H1 (cell line): ENCODE measurements around the gene RELA. TPM values are rescaled to one million over a fixed set of nuclear protein-coding genes. Genes with fewer than 3 reads are reported as not detected.

Experiments used
- CTCF ChIA-PET: fragments of 300-600 bp; sonication (Branson Sonifier 250); formaldehyde crosslinking; loops from one replicate; lab custom pipeline; 2021; ENCODE audit not compliant: partially characterized antibody; lab: Charles Lee
- POLR2A ChIA-PET: fragments of 300-600 bp; sonication (Branson Sonifier 250); formaldehyde crosslinking; loops from one replicate; lab custom pipeline; 2021; ENCODE audit warnings: inconsistent platforms; ENCODE audit not compliant: partially characterized antibody; lab: Charles Lee
- DNase-seq, 2 experiments: peaks; one replicate each; pipeline versions ENCODE4 v3.0.0 to v3.0.0-alpha.2; 2010 to 2022; ENCODE audit warnings: low spot score in 2 of 2, low read depth in 1 of 2, mixed read lengths in 1 of 2
- FAIRE-seq: peaks from 2 replicates; lab custom pipeline; 2011; peaks lifted over from hg19 to GRCh38; lab: Jason Lieb, UNC
- H2AFZ ChIP-seq: 2 replicates; pipeline ENCODE4 v1.8.1; 2012; ENCODE audit warnings: low read length, inconsistent platforms
- H2AK5ac ChIP-seq: 2 replicates; pipeline ENCODE4 v1.6.1; 2013; ENCODE audit warnings: low read depth, low read length
- H2BK120ac ChIP-seq: replicated peaks from 2 replicates; pipeline ENCODE3; 2013; ENCODE audit warnings: low read depth, low read length, inconsistent platforms
- H2BK12ac ChIP-seq: 2 replicates; pipeline ENCODE4 v1.6.1; 2013; ENCODE audit warnings: low read depth, low read length
- H2BK15ac ChIP-seq: 2 replicates; pipeline ENCODE4 v1.6.1; 2013; ENCODE audit warnings: low read length
- H2BK20ac ChIP-seq: 2 replicates; pipeline ENCODE4 v1.6.1; 2013; ENCODE audit warnings: low read length
- H2BK5ac ChIP-seq: 2 replicates; pipeline ENCODE4 v1.6.1; 2013; ENCODE audit warnings: low read depth, low read length
- H3K14ac ChIP-seq: 2 replicates; pipeline ENCODE4 v1.6.1; 2013; ENCODE audit warnings: inconsistent platforms; ENCODE audit not compliant: insufficient read length
- H3K18ac ChIP-seq: 2 replicates; pipeline ENCODE4 v1.6.1; 2013; ENCODE audit warnings: low read length; ENCODE audit errors: extremely low read depth
- H3K23ac ChIP-seq: 2 replicates; pipeline ENCODE4 v1.6.1; 2013; ENCODE audit warnings: inconsistent platforms; ENCODE audit not compliant: insufficient read length
- H3K23me2 ChIP-seq: 2 replicates; pipeline ENCODE4 v1.6.1; 2013; ENCODE audit warnings: low read depth, low read length
- H3K27ac ChIP-seq: 2 replicates; pipeline ENCODE4 v1.6.1; 2011; ENCODE audit warnings: low read depth, low read length, inconsistent platforms
- H3K27me3 ChIP-seq, 4 experiments: replicated peaks in 1 of 4; 1 replicate in 1 of 4; 2 replicates in 3 of 4; pipeline versions ENCODE4 v1.6.1 to v1.8.1; 2011 to 2013; ENCODE audit warnings: low read length in 3 of 4, mild to moderate bottlenecking in 3 of 4, inconsistent platforms in 2 of 4, mixed read lengths in 2 of 4, moderate library complexity in 1 of 4; ENCODE audit not compliant: control insufficient read depth in 3 of 4, insufficient read depth in 3 of 4; ENCODE audit errors: extremely low read depth in 1 of 4
- H3K36me3 ChIP-seq, 4 experiments: 2 replicates each; pipeline versions ENCODE4 v1.6.1 to v1.8.1; 2011 to 2013; ENCODE audit warnings: mild to moderate bottlenecking in 4 of 4, low read length in 3 of 4, moderate library complexity in 2 of 4, control low read depth in 1 of 4, inconsistent platforms in 1 of 4; ENCODE audit not compliant: insufficient read depth in 4 of 4, control insufficient read depth in 2 of 4
- H3K4ac ChIP-seq: replicated peaks from 2 replicates; pipeline ENCODE3; 2013; ENCODE audit warnings: low read length, low read depth, mixed read lengths, inconsistent platforms; ENCODE audit not compliant: insufficient read length
- H3K4me1 ChIP-seq, 4 experiments: replicated peaks in 1 of 4; 1 replicate in 1 of 4; 2 replicates in 3 of 4; pipeline versions ENCODE4 v1.6.1 to v1.8.1; 2011 to 2013; ENCODE audit warnings: low read length in 3 of 4, inconsistent platforms in 2 of 4, mixed read lengths in 1 of 4; ENCODE audit not compliant: insufficient read depth in 4 of 4, control insufficient read depth in 3 of 4
- H3K4me2 ChIP-seq, 2 experiments: 2 replicates each; pipeline versions ENCODE4 v1.6.1 to v1.8.1; 2011 to 2013; ENCODE audit warnings: low read depth in 2 of 2, low read length in 2 of 2, control low read depth in 1 of 2, inconsistent platforms in 1 of 2, mild to moderate bottlenecking in 1 of 2; ENCODE audit not compliant: insufficient read depth in 1 of 2
- H3K4me3 ChIP-seq, 4 experiments: fragments of 200-600, 300-600 bp in 1 of 4; sonication (generic), shearing (Covaris generic), sonication (Bioruptor Twin) in 1 of 4; 2 replicates each; pipeline versions ENCODE4 v1.5.1 to v1.8.1; 2011 to 2016; ENCODE audit warnings: low read length in 4 of 4, low read depth in 3 of 4, control low read depth in 2 of 4, inconsistent platforms in 2 of 4, mild to moderate bottlenecking in 2 of 4, mixed read lengths in 1 of 4, moderate library complexity in 1 of 4; ENCODE audit not compliant: insufficient read depth in 2 of 4; ENCODE audit errors: extremely low read depth in 1 of 4
- H3K56ac ChIP-seq: replicated peaks from 2 replicates; pipeline ENCODE3; 2013; ENCODE audit warnings: low read depth, mild to moderate bottlenecking, mixed read lengths, low read length, inconsistent platforms; ENCODE audit not compliant: insufficient read length
- H3K79me1 ChIP-seq: 2 replicates; pipeline ENCODE4 v1.6.1; 2013; ENCODE audit warnings: low read depth, low read length, control low read depth
- H3K79me2 ChIP-seq, 2 experiments: 2 replicates each; pipeline versions ENCODE4 v1.6.1 to v1.8.1; 2012 to 2013; ENCODE audit warnings: low read length in 2 of 2, mild to moderate bottlenecking in 2 of 2, inconsistent platforms in 1 of 2; ENCODE audit not compliant: insufficient read depth in 2 of 2, control insufficient read depth in 1 of 2
- H3K9ac ChIP-seq, 4 experiments: replicated peaks in 1 of 4; 1 replicate in 1 of 4; 2 replicates in 3 of 4; pipeline versions ENCODE4 v1.6.1 to v1.8.1; 2011 to 2013; ENCODE audit warnings: low read depth in 3 of 4, low read length in 3 of 4, control low read depth in 2 of 4, mild to moderate bottlenecking in 2 of 4, moderate library complexity in 2 of 4, inconsistent platforms in 1 of 4; ENCODE audit errors: extremely low read depth in 1 of 4
- H3K9me3 ChIP-seq, 2 experiments: 2 replicates each; pipeline versions ENCODE4 v1.6.1 to v1.8.1; 2012 to 2013; ENCODE audit warnings: mild to moderate bottlenecking in 2 of 2, moderate library complexity in 2 of 2, control low read depth in 1 of 2, inconsistent platforms in 1 of 2, low read depth in 1 of 2, low read length in 1 of 2, mixed read lengths in 1 of 2; ENCODE audit not compliant: insufficient read depth in 2 of 2
- H4K20me1 ChIP-seq, 2 experiments: replicated peaks in 1 of 2; 2 replicates each; pipeline versions ENCODE3 to v1.8.1; 2011 to 2013; ENCODE audit warnings: inconsistent platforms in 2 of 2, low read length in 2 of 2, mild to moderate bottlenecking in 1 of 2; ENCODE audit not compliant: insufficient read depth in 2 of 2, control insufficient read depth in 1 of 2
- H4K5ac ChIP-seq: 2 replicates; pipeline ENCODE4 v1.6.1; 2013; ENCODE audit warnings: low read length, low read depth, mixed read lengths, inconsistent platforms; ENCODE audit not compliant: insufficient read length
- H4K8ac ChIP-seq: 2 replicates; pipeline ENCODE4 v1.8.0; 2013; ENCODE audit warnings: mild to moderate bottlenecking, moderate library complexity, low read length, inconsistent platforms; ENCODE audit not compliant: insufficient read depth; ENCODE audit errors: extremely low read depth
- H4K91ac ChIP-seq: replicated peaks from 2 replicates; pipeline ENCODE3; 2013; ENCODE audit warnings: low read length, mixed read lengths, inconsistent platforms; ENCODE audit not compliant: insufficient read length
- ATF3 ChIP-seq: IDR thresholded peaks from 2 replicates; pipeline ENCODE4 v1.6.1; 2011; ENCODE audit warnings: low read depth, mild to moderate bottlenecking, low read length; ENCODE audit not compliant: insufficient read depth
- BCL11A ChIP-seq, 2 experiments: IDR thresholded peaks; one replicate each; pipeline ENCODE4 v1.6.1; 2011; ENCODE audit warnings: low read depth in 2 of 2, low read length in 2 of 2, mild to moderate bottlenecking in 2 of 2
- EZH2 ChIP-seq: fragments of 200-600 bp; sonication (generic); IDR thresholded peaks from 2 replicates; pipeline ENCODE4 v1.7.1; 2012; ENCODE audit warnings: low read depth, mild to moderate bottlenecking, moderate library complexity, low read length, inconsistent platforms; ENCODE audit not compliant: severe bottlenecking
- HDAC6 ChIP-seq: IDR thresholded peaks from one replicate; pipeline ENCODE4 v1.7.1; 2012; ENCODE audit warnings: low read depth, mild to moderate bottlenecking, inconsistent platforms, low read length, moderate library complexity
- JUN ChIP-seq: IDR thresholded peaks from 2 replicates; pipeline ENCODE4 v1.6.1; 2011; ENCODE audit warnings: low read depth, mild to moderate bottlenecking, improper control_type of control experiment, low read length
- JUND ChIP-seq: IDR thresholded peaks from 2 replicates; pipeline ENCODE4 v1.6.1; 2011; ENCODE audit warnings: mild to moderate bottlenecking, improper control_type of control experiment, low read length
- NRF1 ChIP-seq: IDR thresholded peaks from 2 replicates; pipeline ENCODE4 v1.6.1; 2011; ENCODE audit warnings: mild to moderate bottlenecking, low read depth, low read length, improper control_type of control experiment
- RAD21 ChIP-seq, 2 experiments: IDR thresholded peaks in 1 of 2; conservative IDR thresholded peaks in 1 of 2; 2 replicates each; pipeline ENCODE4 v1.6.1; 2011; ENCODE audit warnings: low read depth in 2 of 2, low read length in 2 of 2, improper control_type of control experiment in 1 of 2, inconsistent platforms in 1 of 2, mild to moderate bottlenecking in 1 of 2, moderate library complexity in 1 of 2
- SIX5 ChIP-seq: IDR thresholded peaks from 2 replicates; pipeline ENCODE4 v1.6.1; 2011; ENCODE audit warnings: mild to moderate bottlenecking, low read depth, low read length
- SP2 ChIP-seq: IDR thresholded peaks from 2 replicates; pipeline ENCODE4 v1.6.1; 2012; ENCODE audit warnings: mild to moderate bottlenecking, low read length, inconsistent platforms
- SP4 ChIP-seq: IDR thresholded peaks from 2 replicates; pipeline ENCODE4 v1.6.1; 2012; ENCODE audit warnings: low read length, inconsistent platforms
- SUZ12 ChIP-seq: fragments of 200-600 bp; sonication (generic); IDR thresholded peaks from 2 replicates; pipeline ENCODE4 v1.6.1; 2012; ENCODE audit warnings: mild to moderate bottlenecking, inconsistent platforms, low read length, moderate library complexity, mixed read lengths
- TBP ChIP-seq: IDR thresholded peaks from 2 replicates; pipeline ENCODE4 v1.6.1; 2011; ENCODE audit warnings: low read depth, low read length, improper control_type of control experiment
- TEAD4 ChIP-seq: IDR thresholded peaks from 2 replicates; pipeline ENCODE4 v1.6.1; 2012; ENCODE audit warnings: low read depth, low read length, inconsistent platforms, mixed read lengths
- WGBS, 2 experiments: shearing (Covaris generic) in 1 of 2; methylation state at CpG; one replicate each; pipeline versions ENCODE4 v1.1.6 to v1.1.7; 2013 to 2015; ENCODE audit warnings: low lambda C conversion rate in 2 of 2, mixed read lengths in 2 of 2, inconsistent platforms in 1 of 2, low coverage in 1 of 2, missing lambda C conversion rate in 1 of 2; ENCODE audit not compliant: insufficient replicate concordance in 2 of 2, insufficient coverage in 1 of 2, insufficient read length in 1 of 2; ENCODE audit errors: extremely low coverage in 1 of 2, missing lambda C conversion rate in 1 of 2; 5-methylcytosine and 5-hydroxymethylcytosine counted together
- polyA plus RNA-seq, 7 experiments: library from polyadenylated mRNA; depleted of rRNA in 3 of 7; stranded (reverse) in 5 of 7; unstranded in 2 of 7; fragments of >200 nt in 5 of 7; fragments of 200-250 nt in 2 of 7; gene quantifications; 1 replicate in 5 of 7; 2 replicates in 1 of 7; 4 replicates in 1 of 7; pipeline versions ENCODE4 v1.2.1 to v1.2.3, GENCODE V29; 2011 to 2013; ENCODE audit warnings: missing spikeins in 2 of 7, mixed read lengths in 2 of 7
- total RNA-seq: library from RNA; stranded (reverse); fragmentation: NEBNext Ultra II Directional; extraction: Animal tissue kit (Norgen Biotek cat#: 25700); gene quantifications from 2 replicates; pipeline ENCODE4 v1.2.1, GENCODE V29; 2021

The RELA gene
- total and polyA plus RNA-seq, 2 of the 8 experiments (the other 6 are each of a cell fraction or from before 2014, with no cell fraction given), result 21.9 to 27.5 TPM

- Histone ChIP-seq H3K23me2 (peaks cover 3% of the 10 kb centered on the region; the same call in 1 of the 2 replicates), H2BK120ac (no peak overlapping the region), H3K23ac (no peak overlapping the region), H3K79me1 (peaks cover 4% of the 10 kb centered on the region; the same call in 1 of the 2 replicates), H3K4me1 (peaks cover 3 to 15% (median 8%) of the 10 kb centered on the region in 4 experiments), H4K8ac (no peak overlapping the region; the same call in 1 of the 2 replicates), H4K20me1 (peaks cover 0 to 17% of the 10 kb centered on the region in 2 experiments), H3K18ac (no peak overlapping the region), H2BK15ac (no peak overlapping the region), H3K9me3 (no peaks in the 10 kb centered on the region), H3K4me2 (no peak overlapping the region), H3K4me3 (no peak overlapping the region), H3K4ac (no peak overlapping the region), H4K91ac (no peak overlapping the region), H3K36me3 (peaks cover 8 to 48% (median 33%) of the 10 kb centered on the region in 4 experiments; a peak in 7 of 8 replicates), H2BK12ac (no peak overlapping the region), H3K27me3 (no peaks in the 10 kb centered on the region), H2BK5ac (no peak overlapping the region), H3K27ac (no peak overlapping the region), H2AK5ac (no peak overlapping the region), H3K14ac (no peak overlapping the region), H3K79me2 (no peaks in the 10 kb centered on the region), H4K5ac (no peak overlapping the region), H3K56ac (no peak overlapping the region), H2BK20ac (no peak overlapping the region), H3K9ac (no peak overlapping the region), H2AFZ (no peak overlapping the region)
- no peak for FAIRE-seq
- DNase-seq, result no peak
- POLR2A ChIA-PET, result interaction anchor here (1.7 to 6.9 kb wide), 3 partner anchors 9 to 14 kb away, joined by 6 to 40 read pairs (median 8); no protein-coding TSS in a partner anchor
- WGBS, 2 experiments, result 98% methylated on average over 10 of the region's 14 CpGs; no CpG with 5 or more reads in 1 of the 2 experiments
- CTCF ChIA-PET, result interaction anchor here (1.3 to 2.4 kb wide), 4 partner anchors 8 to 93 kb away, joined by 3 to 11 read pairs (median 6); no protein-coding TSS in a partner anchor
- no peak for TF ChIP-seq RAD21 (IDR thresholded peaks at IDR 0.05 in 1 of 2, conservative IDR thresholded peaks at IDR 0.05 in 1 of 2; ENCODE audit: low read depth in 2 of 2, low read length in 2 of 2)
- TF ChIP-seq SP4, result no peak
- TF ChIP-seq JUND, result no peak
- no peak for TF ChIP-seq TEAD4
- TF ChIP-seq ATF3, result no peak
- no peak for TF ChIP-seq HDAC6
- TF ChIP-seq EZH2, result no peak
- TF ChIP-seq BCL11A (IDR thresholded peaks at IDR 0.05; ENCODE audit: low read depth in 2 of 2, low read length in 2 of 2), result no peak
- TF ChIP-seq SP2, result no peak
- TF ChIP-seq TBP, result no peak
- TF ChIP-seq NRF1, result no peak
- no peak for TF ChIP-seq JUN
- TF ChIP-seq SUZ12, result no peak
- TF ChIP-seq SIX5, result no peak
These were observed 28.6 kb downstream of the RELA start for GRCh38 chr11:65634109-65634436.
